Breast epithelium (tissue), 4 donors: Measurements from ENCODE around the gene CMTM3. TPM values are rescaled to one million over a fixed set of nuclear protein-coding genes. Genes with fewer than 3 reads are reported as not detected.

Source experiments
- DNase-seq, 2 donors: peaks; one replicate each; pipeline ENCODE4 v3.0.0-alpha.2; 2019; ENCODE audit warnings: low spot score in 2 of 2
- H3K27ac ChIP-seq, 2 donors: fragments of 200-600 bp; sonication (generic) in 1 of 2; one replicate each; pipeline ENCODE4 v1.5.1; 2016 to 2019; ENCODE audit warnings: mild to moderate bottlenecking in 1 of 2
- H3K27me3 ChIP-seq, 2 donors: fragments of 200-600 bp; sonication (generic) in 1 of 2; one replicate each; pipeline versions ENCODE4 v1.5.1 to v1.6.0; 2017 to 2019; ENCODE audit warnings: control low read depth in 1 of 2, mild to moderate bottlenecking in 1 of 2
- H3K36me3 ChIP-seq: fragments of 200-600 bp; one replicate; pipeline ENCODE4 v1.5.1; 2019
- H3K4me1 ChIP-seq, 2 donors: fragments of 200-600 bp; sonication (generic); one replicate each; pipeline ENCODE4 v1.5.1; 2016 to 2019; ENCODE audit warnings: control low read depth in 1 of 2
- H3K4me3 ChIP-seq, 3 donors: fragments of 200-600 bp; sonication (generic); 1 replicate in 2 of 3; 2 replicates in 1 of 3; pipeline ENCODE4 v1.5.1; 2016 to 2019; ENCODE audit warnings: mild to moderate bottlenecking in 3 of 3, moderate library complexity in 2 of 3
- H3K9me3 ChIP-seq, 2 donors: fragments of 200-600 bp; sonication (generic) in 1 of 2; one replicate each; pipeline ENCODE4 v1.5.1; 2016 to 2019; ENCODE audit warnings: control low read depth in 1 of 2
- CTCF ChIP-seq, 3 donors: fragments of 450-650 bp; IDR thresholded peaks; one replicate each; pipeline ENCODE4 v1.5.1; 2016 to 2017; ENCODE audit warnings: antibody characterized with exemption in 3 of 3, mild to moderate bottlenecking in 3 of 3, moderate library complexity in 3 of 3
- POLR2A ChIP-seq: fragments of 450-650 bp; IDR thresholded peaks from one replicate; pipeline ENCODE4 v1.6.1; 2016; ENCODE audit warnings: antibody characterized with exemption, mild to moderate bottlenecking, moderate library complexity
- POLR2AphosphoS5 ChIP-seq, 3 donors: sonication (generic); formaldehyde crosslinking; IDR thresholded peaks; one replicate each; pipeline ENCODE4 v1.6.1; 2017; ENCODE audit warnings: antibody characterized with exemption in 3 of 3
- intact Hi-C: fragments of 100-400 bp; cut with DNase I; formaldehyde crosslinking; loops from one replicate; pipeline ENCODE4 v1.15.1; 2023; ENCODE audit warnings: low total_unique reads
- total RNA-seq, 3 donors: library from RNA; depleted of rRNA; stranded (reverse); fragments of >200 nt; gene quantifications; one replicate each; pipeline ENCODE4 v1.1.0, GENCODE V29; 2016

Gene CMTM3
- total RNA-seq, 3 donors from 2014 or later: 19.5 to 54.9 (median 25.2) TPM

- Histone ChIP-seq H3K4me3 (no peak overlapping the region), H3K4me1 (no peaks in the 10 kb centered on the region), H3K36me3 (no peaks in the 10 kb centered on the region), H3K27ac (no peak overlapping the region), H3K9me3 (no peaks in the 10 kb centered on the region), H3K27me3 (no peaks in the 10 kb centered on the region)
- TF ChIP-seq POLR2AphosphoS5 (IDR thresholded peaks at IDR 0.05): no peak
- TF ChIP-seq CTCF (IDR thresholded peaks at IDR 0.05): no peak
- TF ChIP-seq POLR2A: no peak
- intact Hi-C loops: no loop called here
- DNase-seq: no peak
Measured at GRCh38 chr16:66569827-66570405, 34.6 kb upstream of the CMTM3 start.

DNA sequence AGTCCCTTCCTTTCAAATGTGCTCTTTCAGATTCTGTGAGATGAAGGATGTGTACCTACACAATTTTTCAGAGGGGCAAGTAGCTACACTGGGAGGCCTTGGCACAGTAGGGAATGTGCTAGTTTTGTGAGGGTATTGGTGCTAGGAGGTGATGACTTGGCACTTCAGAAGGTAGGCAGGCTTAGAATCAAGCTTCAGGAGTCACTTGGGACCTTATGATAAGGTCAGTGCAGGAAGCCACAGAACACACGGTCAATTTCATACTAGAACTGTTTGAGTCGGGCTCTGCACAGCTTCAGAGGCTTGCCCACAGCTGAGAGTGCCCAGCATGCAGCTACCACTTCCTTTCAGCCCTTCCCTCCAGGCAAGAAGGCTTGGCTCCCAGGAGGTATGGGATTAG lies 32.1 kb upstream of the CMTM3 start:
- Histone ChIP-seq H3K36me3 (no peaks in the 10 kb centered on the region), H3K9me3 (no peaks in the 10 kb centered on the region), H3K4me3 (no peak overlapping the region), H3K27me3 (no peaks in the 10 kb centered on the region), H3K4me1 (no peaks in the 10 kb centered on the region), H3K27ac (no peak overlapping the region)
- intact Hi-C loops: no loop called here
- DNase-seq: no peak
- TF ChIP-seq POLR2AphosphoS5 (IDR thresholded peaks at IDR 0.05) (no peak), CTCF (IDR thresholded peaks at IDR 0.05) (no peak), POLR2A (no peak)

DNA sequence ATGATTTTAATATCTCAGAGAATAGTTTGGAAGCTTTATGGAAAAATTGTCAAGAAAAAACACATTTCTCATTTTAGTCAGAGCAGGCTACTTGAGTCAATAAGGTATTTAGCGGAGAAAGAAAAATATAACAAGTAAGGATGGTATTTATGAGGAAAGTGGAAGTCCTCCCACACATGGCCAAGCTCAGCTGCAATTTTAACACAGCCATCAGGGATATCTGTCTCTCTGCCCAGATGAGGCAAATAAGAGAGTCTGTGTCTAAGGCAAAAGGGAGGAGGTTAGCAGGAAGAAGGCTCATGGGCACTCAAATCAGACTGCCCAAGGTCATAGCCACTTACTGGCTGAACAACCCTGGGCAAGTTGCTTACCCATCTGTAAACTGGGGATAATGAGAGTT lies 30.4 kb upstream of the CMTM3 start:
- no peak overlapping the region for H3K27ac ChIP-seq
- DNase-seq: no peak
- no peaks in the 10 kb centered on the region for H3K36me3 ChIP-seq
- no peaks in the 10 kb centered on the region for H3K4me1 ChIP-seq
- H3K9me3 ChIP-seq: no peaks in the 10 kb centered on the region
- intact Hi-C loops: no loop called here
- no peaks in the 10 kb centered on the region for H3K27me3 ChIP-seq
- TF ChIP-seq CTCF (IDR thresholded peaks at IDR 0.05) (no peak), POLR2A (no peak), POLR2AphosphoS5 (IDR thresholded peaks at IDR 0.05) (no peak)
- H3K4me3 ChIP-seq: no peak overlapping the region

- no peak for DNase-seq
- no peak overlapping the region for H3K4me3 ChIP-seq
- H3K4me1 ChIP-seq: no peaks in the 10 kb centered on the region
- TF ChIP-seq POLR2A: no peak
- no peak for TF ChIP-seq CTCF (IDR thresholded peaks at IDR 0.05)
- no peaks in the 10 kb centered on the region for H3K27me3 ChIP-seq
- no peaks in the 10 kb centered on the region for H3K9me3 ChIP-seq
- H3K27ac ChIP-seq: no peak overlapping the region
- intact Hi-C loops: no loop called here
- no peaks in the 10 kb centered on the region for H3K36me3 ChIP-seq
Measured at GRCh38 chr16:66574531-66574930, 30.0 kb upstream of the CMTM3 start.

DNA sequence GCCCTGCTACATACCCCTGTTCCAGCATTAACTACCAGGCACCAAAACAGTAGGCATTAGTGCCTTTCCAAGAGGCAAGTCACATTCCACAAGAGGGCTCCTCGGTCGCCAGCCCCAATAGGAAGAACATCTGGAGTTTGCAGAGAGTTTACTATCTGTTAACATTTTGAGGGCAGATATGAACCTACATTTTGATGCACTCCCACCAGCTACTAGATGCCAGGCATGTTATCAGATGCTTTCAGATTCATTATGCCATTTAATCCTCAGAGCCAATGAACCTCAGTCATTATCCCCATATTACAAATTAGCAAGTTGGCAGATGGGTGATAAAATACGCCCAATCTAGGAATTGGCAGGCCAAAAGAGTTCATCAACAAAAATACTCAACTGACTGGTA lies 29.4 kb upstream of the CMTM3 start:
- no peaks in the 10 kb centered on the region for H3K4me1 ChIP-seq
- no peaks in the 10 kb centered on the region for H3K36me3 ChIP-seq
- no peak overlapping the region for H3K27ac ChIP-seq
- TF ChIP-seq CTCF (IDR thresholded peaks at IDR 0.05) (no peak), POLR2AphosphoS5 (IDR thresholded peaks at IDR 0.05) (no peak), POLR2A (no peak)
- H3K9me3 ChIP-seq: no peaks in the 10 kb centered on the region
- H3K4me3 ChIP-seq: no peak overlapping the region
- intact Hi-C loops: no loop called here
- no peaks in the 10 kb centered on the region for H3K27me3 ChIP-seq
- DNase-seq: no peak
